ENCODE measurements around the gene FNDC3B. TPM values are rescaled to one million over a fixed set of nuclear protein-coding genes. Genes with fewer than 3 reads are reported as not detected.

Gene FNDC3B
- total RNA-seq, 1 donor from 2014 or later = 79.2 TPM

DNA sequence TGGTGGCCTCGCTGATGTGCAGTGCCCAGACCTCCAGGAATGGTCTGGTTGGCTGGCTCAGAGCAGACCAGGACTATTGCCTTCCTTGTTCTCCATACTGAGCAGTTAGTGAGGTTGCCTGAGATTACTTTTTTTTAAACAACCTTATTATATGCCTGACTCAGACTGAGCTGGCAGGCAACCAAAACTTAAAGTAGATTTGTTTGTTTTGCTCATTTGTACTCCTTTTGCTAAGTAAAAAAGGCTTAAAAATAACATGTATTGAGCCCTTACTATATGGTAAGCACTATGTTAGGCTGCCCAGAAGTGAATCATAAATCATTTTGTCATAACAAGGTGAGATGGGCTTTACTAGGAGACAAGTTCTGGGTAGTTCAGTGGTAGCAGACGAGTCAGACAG lies 316.5 kb downstream of the FNDC3B start:
- Mint-ChIP-seq H3K4me3 (no peak overlapping the region), H3K4me1 (ENCODE audit: unreplicated experiment) (peaks cover 8% of the 10 kb centered on the region), H3K27me3 (no peaks in the 10 kb centered on the region), H3K9me3 (no peaks in the 10 kb centered on the region), H3K27ac (no peak overlapping the region), H3K36me3 (peaks cover 42% of the 10 kb centered on the region)
- no peak for TF ChIP-seq CTCF (conservative IDR thresholded peaks at IDR 0.05)
- DNase-seq (ENCODE audit: extremely low spot score, unreplicated experiment) = no peak

GRCh38 chr3:172356427-172356826 lies 317.0 kb downstream of the FNDC3B start:
- no peaks in the 10 kb centered on the region for H3K27me3 Mint-ChIP-seq
- H3K4me3 Mint-ChIP-seq = no peak overlapping the region
- no peak for DNase-seq (ENCODE audit: extremely low spot score, unreplicated experiment)
- no peak for TF ChIP-seq CTCF (conservative IDR thresholded peaks at IDR 0.05)
- H3K4me1 Mint-ChIP-seq (ENCODE audit: unreplicated experiment) = peaks cover 8% of the 10 kb centered on the region
- H3K9me3 Mint-ChIP-seq = peaks cover 4% of the 10 kb centered on the region
- H3K27ac Mint-ChIP-seq = no peak overlapping the region
- H3K36me3 Mint-ChIP-seq = peaks cover 40% of the 10 kb centered on the region

GRCh38 chr3:172357850-172358754 lies 318.7 kb downstream of the FNDC3B start:
- Mint-ChIP-seq H3K36me3 (peaks cover 41% of the 10 kb centered on the region), H3K27me3 (no peaks in the 10 kb centered on the region), H3K4me3 (no peak overlapping the region), H3K27ac (peak overlapping the region; percentile 48), H3K4me1 (ENCODE audit: unreplicated experiment) (peaks cover 8% of the 10 kb centered on the region), H3K9me3 (peaks cover 6% of the 10 kb centered on the region)
- TF ChIP-seq CTCF (conservative IDR thresholded peaks at IDR 0.05) = no peak
- DNase-seq (ENCODE audit: extremely low spot score, unreplicated experiment) = no peak

GRCh38 chr3:172359231-172359630 lies 319.9 kb downstream of the FNDC3B start:
- Mint-ChIP-seq H3K36me3 (peaks cover 42% of the 10 kb centered on the region), H3K27ac (no peak overlapping the region), H3K9me3 (peaks cover 6% of the 10 kb centered on the region)

GRCh38 chr3:172359996-172360395 lies 320.6 kb downstream of the FNDC3B start:
- no peak overlapping the region for H3K27ac Mint-ChIP-seq
- H3K36me3 Mint-ChIP-seq = peaks cover 49% of the 10 kb centered on the region
- no peak for TF ChIP-seq CTCF (conservative IDR thresholded peaks at IDR 0.05)
- no peak for DNase-seq (ENCODE audit: extremely low spot score, unreplicated experiment)
- H3K4me1 Mint-ChIP-seq (ENCODE audit: unreplicated experiment) = peaks cover 8% of the 10 kb centered on the region
- no peaks in the 10 kb centered on the region for H3K27me3 Mint-ChIP-seq
- no peak overlapping the region for H3K4me3 Mint-ChIP-seq
- peaks cover 6% of the 10 kb centered on the region for H3K9me3 Mint-ChIP-seq

More at GRCh38 chr3:172359231-172359630, 319.9 kb downstream of the FNDC3B start:
- TF ChIP-seq CTCF (conservative IDR thresholded peaks at IDR 0.05) = no peak
- Mint-ChIP-seq H3K4me1 (ENCODE audit: unreplicated experiment) (peaks cover 8% of the 10 kb centered on the region), H3K4me3 (no peak overlapping the region), H3K27me3 (no peaks in the 10 kb centered on the region)
- DNase-seq (ENCODE audit: extremely low spot score, unreplicated experiment) = no peak

All from type B pancreatic cell (in vitro differentiated cells).